Esophagus squamous epithelium (tissue), 5 donors: ENCODE results near the gene PAXX. TPM values are rescaled to one million over a fixed set of nuclear protein-coding genes. Genes with fewer than 3 reads are reported as not detected.
A peak's percentile ranks its signal among the peaks of the same experiment; 100 is the strongest.

Experiments used
- DNase-seq: peaks from one replicate; lab custom pipeline; 2025; lab: John Stamatoyannopoulos, UW
- H3K27ac ChIP-seq, 4 donors: fragments of 200-600 bp; sonication (generic); one replicate each; pipeline ENCODE4 v1.5.1; 2016 to 2019; ENCODE audit warnings: mild to moderate bottlenecking in 1 of 4
- H3K27me3 ChIP-seq, 4 donors: fragments of 200-600 bp; sonication (generic); 1 replicate in 3 of 4; 2 replicates in 1 of 4; pipeline versions ENCODE4 v1.5.1 to v1.6.0; 2017 to 2021; ENCODE audit warnings: antibody characterized with exemption in 1 of 4
- H3K36me3 ChIP-seq, 3 donors: fragments of 200-600 bp; sonication (generic); one replicate each; pipeline ENCODE4 v1.5.1; 2016 to 2019
- H3K4me1 ChIP-seq, 3 donors: fragments of 200-600 bp; sonication (generic); one replicate each; pipeline ENCODE4 v1.5.1; 2017 to 2019
- H3K4me3 ChIP-seq, 4 donors: fragments of 200-600 bp; sonication (generic); 1 replicate in 3 of 4; 2 replicates in 1 of 4; pipeline ENCODE4 v1.5.1; 2016 to 2019; ENCODE audit warnings: mild to moderate bottlenecking in 2 of 4, moderate library complexity in 1 of 4
- H3K9me3 ChIP-seq, 3 donors: fragments of 200-600 bp; sonication (generic); one replicate each; pipeline ENCODE4 v1.5.1; 2016 to 2019
- CTCF ChIP-seq, 6 experiments: fragments of 450-650 bp in 4 of 6; fragments of 200-600 bp in 2 of 6; sonication (generic) in 2 of 6; IDR thresholded peaks; one replicate each; pipeline ENCODE4 v1.5.1; 2016 to 2019; ENCODE audit warnings: antibody characterized with exemption in 6 of 6, mild to moderate bottlenecking in 4 of 6, moderate library complexity in 4 of 6
- POLR2A ChIP-seq, 4 donors: fragments of 450-650 bp; IDR thresholded peaks; one replicate each; pipeline ENCODE4 v1.6.1; 2017; ENCODE audit warnings: antibody characterized with exemption in 4 of 4, mild to moderate bottlenecking in 4 of 4, moderate library complexity in 3 of 4
- WGBS, 2 donors: methylation state at CpG; one replicate each; pipeline ENCODE4 v1.1.5; 2018; 5-methylcytosine and 5-hydroxymethylcytosine counted together
- intact Hi-C: fragments of 100-400 bp; cut with DNase I; formaldehyde crosslinking; loops from one replicate; pipeline ENCODE4 v1.15.0; 2022
- total RNA-seq, 4 donors: library from RNA; depleted of rRNA; stranded (reverse); fragments of >200 nt; gene quantifications; one replicate each; pipeline ENCODE4 v1.1.0, GENCODE V29; 2016
- donor health status: DM: yes; HTN: yes; CAD: no.

PAXX gene
- total RNA-seq, 4 donors from 2014 or later = 18.3 to 56.3 (median 49.6) TPM

- WGBS, 2 donors = 80 to 92% methylated on average over 8 to 16 of the region's 32 CpGs
- Histone ChIP-seq H3K36me3 (peaks cover 0 to 23% (median 5%) of the 10 kb centered on the region in 3 donors), H3K4me3 (no peak overlapping the region), H3K27me3 (peaks cover 0 to 23% (median 0%) of the 10 kb centered on the region in 4 donors), H3K27ac (no peak overlapping the region), H3K9me3 (no peaks in the 10 kb centered on the region), H3K4me1 (peaks cover 17 to 35% (median 20%) of the 10 kb centered on the region in 3 donors)
- no peak for TF ChIP-seq POLR2A (IDR thresholded peaks at IDR 0.05)
- TF ChIP-seq CTCF (IDR thresholded peaks at IDR 0.05) = no peak
- intact Hi-C loops = no loop called here
- DNase-seq = no peak
These were observed 47.6 kb downstream of the PAXX start for GRCh38 chr9:137039611-137040366.

- WGBS, 2 donors = no CpG with 5 or more reads among the region's 23 CpGs
- DNase-seq = no peak
- Histone ChIP-seq H3K36me3 (peaks cover 0 to 23% (median 5%) of the 10 kb centered on the region in 3 donors), H3K9me3 (no peaks in the 10 kb centered on the region), H3K27me3 (peaks cover 0 to 30% (median 0%) of the 10 kb centered on the region in 4 donors), H3K4me1 (peaks cover 16 to 35% (median 20%) of the 10 kb centered on the region in 3 donors), H3K4me3 (peak overlapping the region in 2 of 4 donors; percentile 10 to 28), H3K27ac (peak overlapping the region in 1 of 4 donors; percentile 30)
- TF ChIP-seq CTCF (IDR thresholded peaks at IDR 0.05) (no peak), POLR2A (IDR thresholded peaks at IDR 0.05) (no peak)
- intact Hi-C loops = no loop called here
These were observed 48.3 kb downstream of the PAXX start for GRCh38 chr9:137040568-137040967.

- Histone ChIP-seq H3K4me1 (peaks cover 17 to 38% (median 23%) of the 10 kb centered on the region in 3 donors), H3K9me3 (no peaks in the 10 kb centered on the region), H3K36me3 (peaks cover 0 to 23% (median 5%) of the 10 kb centered on the region in 3 donors), H3K27ac (peak overlapping the region in 2 of 4 donors; percentile 55 to 75), H3K4me3 (peak overlapping the region in 2 of 4 donors; percentile 10 to 28), H3K27me3 (peaks cover 0 to 31% (median 0%) of the 10 kb centered on the region in 4 donors)
- DNase-seq = no peak
- 22 to 71% methylated on average over 1 to 3 of the region's 16 CpGs for WGBS, 2 donors
- TF ChIP-seq CTCF (IDR thresholded peaks at IDR 0.05) = no peak
- no peak for TF ChIP-seq POLR2A (IDR thresholded peaks at IDR 0.05)
- intact Hi-C loops = no loop called here
These were observed 48.9 kb downstream of the PAXX start for GRCh38 chr9:137041124-137041523.

- 93% methylated on average over 5 of the region's 36 CpGs; no CpG with 5 or more reads in 1 of the 2 donors for WGBS, 2 donors
- intact Hi-C loops = no loop called here
- Histone ChIP-seq H3K36me3 (peaks cover 0 to 23% (median 5%) of the 10 kb centered on the region in 3 donors), H3K4me1 (peaks cover 21 to 48% (median 27%) of the 10 kb centered on the region in 3 donors), H3K27me3 (peaks cover 0 to 48% (median 7%) of the 10 kb centered on the region in 4 donors), H3K27ac (peak overlapping the region in 3 of 4 donors; percentile 67 to 86 (median 75)), H3K4me3 (peak overlapping the region in 3 of 4 donors; percentile 48 to 76 (median 60)), H3K9me3 (no peaks in the 10 kb centered on the region)
- no peak for DNase-seq
- peak in 1 of 4 donors; percentile 19 for TF ChIP-seq POLR2A (IDR thresholded peaks at IDR 0.05)
- TF ChIP-seq CTCF (IDR thresholded peaks at IDR 0.05) = no peak
These were observed 50.8 kb downstream of the PAXX start for GRCh38 chr9:137042751-137043727.

Other genes with a start within 250 kb of the PAXX start
- 1 to 10 TPM in 3 of 4 donors, under 1 TPM in 1; 0.64 to 3.8 (median 2.2) TPM for gene LCN10, start 249.5 kb upstream of the PAXX start, total RNA-seq
- gene LCN6, start 243.9 kb upstream of the PAXX start, total RNA-seq = 1 to 10 TPM in 2 of 4 donors, under 1 TPM in 1, not detected in 1; 0.82 to 6.7 (median 2.5) TPM
- gene LCN8, start 234.2 kb upstream of the PAXX start, total RNA-seq = not detected
- not detected for gene LCN15, start 227.9 kb upstream of the PAXX start, total RNA-seq
- 100 to 1,000 TPM; 109 to 129 (median 123) TPM for gene TMEM141, start 201.1 kb upstream of the PAXX start, total RNA-seq
- gene CCDC183, start 196.1 kb upstream of the PAXX start, total RNA-seq = 1 to 10 TPM in 1 of 4 donors, not detected in 3; 2.1 TPM
- 10 to 100 TPM; 54.9 to 70.7 (median 61.5) TPM for gene RABL6, start 184.5 kb upstream of the PAXX start, total RNA-seq
- 1 to 10 TPM in 2 of 4 donors, under 1 TPM in 2; 0.32 to 2.3 (median 1.0) TPM for gene AJM1, start 149.9 kb upstream of the PAXX start, total RNA-seq
- gene PHPT1, start 143.0 kb upstream of the PAXX start, total RNA-seq = 10 to 100 TPM; 21.9 to 53.2 (median 42.2) TPM
- gene MAMDC4, start 140.1 kb upstream of the PAXX start, total RNA-seq = 1 to 10 TPM; 1.8 to 2.9 (median 2.7) TPM
- 100 to 1,000 TPM; 326 to 456 (median 356) TPM for gene EDF1, start 126.1 kb upstream of the PAXX start, total RNA-seq
- 10 to 100 TPM in 3 of 4 donors, 1 to 10 TPM in 1; 8.0 to 20.9 (median 13.2) TPM for gene TRAF2, start 105.9 kb upstream of the PAXX start, total RNA-seq
- 100 to 1,000 TPM; 146 to 210 (median 163) TPM for gene FBXW5, start 47.7 kb upstream of the PAXX start, total RNA-seq
- 1 to 10 TPM in 1 of 4 donors, not detected in 3; 1.6 TPM for gene C8G, start 47.2 kb upstream of the PAXX start, total RNA-seq
- gene LCN12, start 40.1 kb upstream of the PAXX start, total RNA-seq = not detected
- 100 to 1,000 TPM in 1 of 4 donors, 1 to 10 TPM in 3; 1.7 to 208 (median 4.8) TPM for gene PTGDS, start 14.9 kb upstream of the PAXX start, total RNA-seq
- under 1 TPM in 1 of 4 donors, not detected in 3; 0.19 TPM for gene LCNL1, start 9.4 kb upstream of the PAXX start, total RNA-seq
- 100 to 1,000 TPM in 3 of 4 donors, 10 to 100 TPM in 1; 94.8 to 442 (median 200) TPM for gene CLIC3, start 4.1 kb downstream of the PAXX start, total RNA-seq
- gene ABCA2, start 35.8 kb downstream of the PAXX start, total RNA-seq = 10 to 100 TPM in 2 of 4 donors, 1 to 10 TPM in 2; 3.5 to 14.7 (median 7.6) TPM
- under 1 TPM in 3 of 4 donors, not detected in 1; 0.13 to 0.38 (median 0.21) TPM for gene FUT7, start 39.7 kb downstream of the PAXX start, total RNA-seq
- 10 to 100 TPM; 11.9 to 45.2 (median 20.3) TPM for gene NPDC1, start 53.8 kb downstream of the PAXX start, total RNA-seq
- 1 to 10 TPM in 2 of 4 donors, under 1 TPM in 2; 0.47 to 1.3 (median 0.86) TPM for gene ENTPD2, start 61.6 kb downstream of the PAXX start, total RNA-seq
- gene SAPCD2, start 78.1 kb downstream of the PAXX start, total RNA-seq = 10 to 100 TPM in 3 of 4 donors, 1 to 10 TPM in 1; 8.2 to 21.2 (median 14.7) TPM
- 1 to 10 TPM; 2.2 to 4.7 (median 3.7) TPM for gene UAP1L1, start 85.1 kb downstream of the PAXX start, total RNA-seq
- 10 to 100 TPM; 25.6 to 50.9 (median 39.4) TPM for gene MAN1B1, start 94.6 kb downstream of the PAXX start, total RNA-seq
- 100 to 1,000 TPM in 1 of 4 donors, 10 to 100 TPM in 3; 41.1 to 109 (median 62.4) TPM for gene DPP7, start 122.3 kb downstream of the PAXX start, total RNA-seq
- under 1 TPM in 1 of 4 donors, not detected in 3; 0.38 TPM for gene GRIN1, start 146.7 kb downstream of the PAXX start, total RNA-seq
- gene LRRC26, start 177.6 kb downstream of the PAXX start, total RNA-seq = 1 to 10 TPM in 1 of 4 donors, under 1 TPM in 2, not detected in 1; 0.82 to 3.7 (median 0.95) TPM
- gene TMEM210, start 179.6 kb downstream of the PAXX start, total RNA-seq = not detected
- gene ANAPC2, start 196.1 kb downstream of the PAXX start, total RNA-seq = 10 to 100 TPM; 14.0 to 34.1 (median 25.1) TPM
- gene SSNA1, start 196.3 kb downstream of the PAXX start, total RNA-seq = 100 to 1,000 TPM in 2 of 4 donors, 10 to 100 TPM in 2; 67.1 to 124 (median 96.7) TPM
- gene TPRN, start 208.3 kb downstream of the PAXX start, total RNA-seq = 10 to 100 TPM; 13.0 to 34.2 (median 15.8) TPM
- gene TMEM203, start 213.2 kb downstream of the PAXX start, total RNA-seq = 10 to 100 TPM; 19.4 to 29.6 (median 25.4) TPM
- 10 to 100 TPM in 1 of 4 donors, 1 to 10 TPM in 3; 5.3 to 11.2 (median 7.7) TPM for gene NDOR1, start 213.3 kb downstream of the PAXX start, total RNA-seq
- gene RNF208, start 229.8 kb downstream of the PAXX start, total RNA-seq = 1 to 10 TPM; 2.3 to 3.2 (median 2.5) TPM
- gene CYSRT1, start 232.8 kb downstream of the PAXX start, total RNA-seq = 100 to 1,000 TPM; 114 to 301 (median 152) TPM
- 1 to 10 TPM; 1.2 to 5.2 (median 3.0) TPM for gene RNF224, start 235.1 kb downstream of the PAXX start, total RNA-seq
- 1 to 10 TPM in 1 of 4 donors, under 1 TPM in 2, not detected in 1; 0.11 to 1.7 (median 0.38) TPM for gene SLC34A3, start 238.5 kb downstream of the PAXX start, total RNA-seq
- 100 to 1,000 TPM; 367 to 753 (median 540) TPM for gene TUBB4B, start 248.9 kb downstream of the PAXX start, total RNA-seq